Measurements from ENCODE around the gene ACTL7B.

The ACTL7B gene

GRCh38 chr9:108876425-108876824 is 20.6 kb upstream of the ACTL7B start:
- no peak overlapping the region for H3K4me3 ChIP-seq (ENCODE audit: low read depth in 1 of 2, low read length in 1 of 2)
- H3K27me3 ChIP-seq = no peaks in the 10 kb centered on the region
- no peak for TF ChIP-seq CTCF (IDR thresholded peaks at IDR 0.05)
- H3K9me3 ChIP-seq = no peaks in the 10 kb centered on the region
- H3K4me1 ChIP-seq (ENCODE audit: control insufficient read depth in 1 of 2, insufficient read depth in 1 of 2, low read depth in 1 of 2, low read length in 1 of 2) = no peaks in the 10 kb centered on the region
- peaks cover 76% of the 10 kb centered on the region for H3K36me3 ChIP-seq
- no peak overlapping the region for H3K27ac ChIP-seq

GRCh38 chr9:108874058-108874788 is 18.4 kb upstream of the ACTL7B start:
- Histone ChIP-seq H3K4me1 (ENCODE audit: control insufficient read depth in 1 of 2, insufficient read depth in 1 of 2, low read depth in 1 of 2, low read length in 1 of 2) (no peaks in the 10 kb centered on the region), H3K27me3 (no peaks in the 10 kb centered on the region)
- no peak for TF ChIP-seq CTCF (IDR thresholded peaks at IDR 0.05)

GRCh38 chr9:108869092-108869725 is 13.4 kb upstream of the ACTL7B start:
- Histone ChIP-seq H3K27me3 (no peaks in the 10 kb centered on the region), H3K4me3 (ENCODE audit: low read depth in 1 of 2, low read length in 1 of 2) (no peak overlapping the region), H3K27ac (no peak overlapping the region)

More at GRCh38 chr9:108874058-108874788, 18.4 kb upstream of the ACTL7B start:
- H3K36me3 ChIP-seq = peaks cover 73% of the 10 kb centered on the region
- no peaks in the 10 kb centered on the region for H3K9me3 ChIP-seq
- no peak overlapping the region for H3K4me3 ChIP-seq (ENCODE audit: low read depth in 1 of 2, low read length in 1 of 2)
- no peak overlapping the region for H3K27ac ChIP-seq

GRCh38 chr9:108867829-108868228 is 12.0 kb upstream of the ACTL7B start:
- no peaks in the 10 kb centered on the region for H3K27me3 ChIP-seq
- peaks cover 30% of the 10 kb centered on the region for H3K36me3 ChIP-seq
- H3K4me1 ChIP-seq (ENCODE audit: control insufficient read depth in 1 of 2, insufficient read depth in 1 of 2, low read depth in 1 of 2, low read length in 1 of 2) = no peaks in the 10 kb centered on the region
- H3K4me3 ChIP-seq (ENCODE audit: low read depth in 1 of 2, low read length in 1 of 2) = no peak overlapping the region
- TF ChIP-seq CTCF (IDR thresholded peaks at IDR 0.05) = no peak
- no peak overlapping the region for H3K27ac ChIP-seq
- no peaks in the 10 kb centered on the region for H3K9me3 ChIP-seq

More at GRCh38 chr9:108869092-108869725, 13.4 kb upstream of the ACTL7B start:
- no peaks in the 10 kb centered on the region for H3K4me1 ChIP-seq (ENCODE audit: control insufficient read depth in 1 of 2, insufficient read depth in 1 of 2, low read depth in 1 of 2, low read length in 1 of 2)
- no peaks in the 10 kb centered on the region for H3K9me3 ChIP-seq
- no peak for TF ChIP-seq CTCF (IDR thresholded peaks at IDR 0.05)
- H3K36me3 ChIP-seq = peaks cover 41% of the 10 kb centered on the region

GRCh38 chr9:108867116-108867515 is 11.3 kb upstream of the ACTL7B start:
- Histone ChIP-seq H3K27ac (no peak overlapping the region), H3K4me1 (ENCODE audit: control insufficient read depth in 1 of 2, insufficient read depth in 1 of 2, low read depth in 1 of 2, low read length in 1 of 2) (no peaks in the 10 kb centered on the region), H3K36me3 (peaks cover 27% of the 10 kb centered on the region), H3K9me3 (no peaks in the 10 kb centered on the region), H3K27me3 (no peaks in the 10 kb centered on the region), H3K4me3 (ENCODE audit: low read depth in 1 of 2, low read length in 1 of 2) (no peak overlapping the region)
- TF ChIP-seq CTCF (IDR thresholded peaks at IDR 0.05) = no peak
